ENCODE results near the gene TIMD4. TPM values are rescaled to one million over a fixed set of nuclear protein-coding genes. Genes with fewer than 3 reads are reported as not detected.
"Not testable (repeated sequence)": the region's sequence is repeated elsewhere in the genome, so short reads cannot be mapped to it uniquely, and the experiment has no call there.

TIMD4 gene
- total and polyA plus RNA-seq, 2 of the 4 experiments (the other 2 are of a cell fraction) = not detected

DNA sequence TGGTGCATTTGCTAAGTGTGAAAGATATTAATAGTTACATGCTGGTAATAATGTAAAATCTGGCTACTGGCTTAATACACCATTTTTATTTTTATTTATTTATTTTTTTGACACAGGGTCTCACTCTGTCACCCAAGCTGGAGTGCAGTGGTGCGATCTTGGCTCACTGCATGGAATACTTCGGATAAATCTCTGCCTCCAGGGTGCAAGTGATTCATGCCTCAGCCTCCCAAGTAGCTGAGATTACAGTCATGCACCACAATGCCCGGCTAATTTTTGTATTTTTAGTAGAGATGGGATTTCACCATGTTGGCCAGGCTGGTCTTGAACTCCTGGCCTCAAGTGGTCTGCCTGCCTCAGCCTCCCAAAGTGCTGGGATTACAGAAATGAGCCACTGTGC, 4.4 kb upstream of the TIMD4 start:
- H3K4me2 ChIP-seq (ENCODE audit: low read depth, low read length); H3K4me3 ChIP-seq (ENCODE audit: insufficient read depth, low read depth, low read length); intact Hi-C loops (cut with micrococcal nuclease); H2AFZ ChIP-seq (replicated peaks; ENCODE audit: low read length, poor library complexity); H2BK5ac ChIP-seq (ENCODE audit: low read depth, low read length, poor library complexity, severe bottlenecking); H3K27ac ChIP-seq (ENCODE audit: insufficient read depth, low read length); POLR2A ChIA-PET (ENCODE audit: unreplicated experiment); H3K79me1 ChIP-seq (ENCODE audit: low read depth in 1 of 2, low read length in 2 of 2); BruUV-seq (replicated peaks); H3K9me3 ChIP-seq (ENCODE audit: control insufficient read depth, insufficient read depth, low read length); H2BK15ac ChIP-seq (ENCODE audit: low read depth, low read length); H2BK120ac ChIP-seq (ENCODE audit: low read depth, low read length); ATAC-seq (ENCODE audit: low read depth); H4K91ac ChIP-seq (ENCODE audit: insufficient read depth, low read depth, low read length); H4K20me1 ChIP-seq (ENCODE audit: insufficient read depth, low read length); H3K4me1 ChIP-seq (ENCODE audit: control insufficient read depth, insufficient read depth, low read length); H3K27me3 ChIP-seq (ENCODE audit: control insufficient read depth, insufficient read depth, low read length); H3K9me1 ChIP-seq (ENCODE audit: insufficient read depth, low read length); H2AK9ac ChIP-seq (replicated peaks; ENCODE audit: low read depth, low read length, poor library complexity); H3K4ac ChIP-seq (ENCODE audit: low read depth, low read length); in situ Hi-C loops (cut with MboI; ENCODE audit: low sequenced_read_pairs); H3K14ac ChIP-seq (replicated peaks; ENCODE audit: low read depth, low read length); CTCF ChIA-PET; H3K36me3 ChIP-seq (ENCODE audit: control insufficient read depth, insufficient read depth, low read length); H3K56ac ChIP-seq (ENCODE audit: extremely low read depth, insufficient read depth, low read length); H2AK5ac ChIP-seq (ENCODE audit: low read depth, low read length); H3K23ac ChIP-seq (ENCODE audit: low read depth, low read length); H4K8ac ChIP-seq (ENCODE audit: low read depth in 2 of 2, low read length in 2 of 2); H4K5ac ChIP-seq (ENCODE audit: low read depth, low read length); H3K9ac ChIP-seq (ENCODE audit: low read depth, low read length); dilution Hi-C loops (cut with HindIII; ENCODE audit: low sequenced_read_pairs, unreplicated experiment); H2BK20ac ChIP-seq (ENCODE audit: low read depth, low read length); H3K18ac ChIP-seq (ENCODE audit: low read depth, low read length); DNase-seq: not testable (repeated sequence)
- whole genome bisulfite sequencing, 2 experiments (ENCODE audit: extremely low coverage in 2 of 2, insufficient read length in 1 of 2) = no CpG with 5 or more reads among the region's 3 CpGs
